NCI-H187 (cell line): Measurements from ENCODE around the gene WBP2.

ENCODE experiments used
- DNase-seq, 2 experiments: peaks; one replicate each; lab custom pipeline; 2025; lab: John Stamatoyannopoulos, UW

The WBP2 gene

DNA sequence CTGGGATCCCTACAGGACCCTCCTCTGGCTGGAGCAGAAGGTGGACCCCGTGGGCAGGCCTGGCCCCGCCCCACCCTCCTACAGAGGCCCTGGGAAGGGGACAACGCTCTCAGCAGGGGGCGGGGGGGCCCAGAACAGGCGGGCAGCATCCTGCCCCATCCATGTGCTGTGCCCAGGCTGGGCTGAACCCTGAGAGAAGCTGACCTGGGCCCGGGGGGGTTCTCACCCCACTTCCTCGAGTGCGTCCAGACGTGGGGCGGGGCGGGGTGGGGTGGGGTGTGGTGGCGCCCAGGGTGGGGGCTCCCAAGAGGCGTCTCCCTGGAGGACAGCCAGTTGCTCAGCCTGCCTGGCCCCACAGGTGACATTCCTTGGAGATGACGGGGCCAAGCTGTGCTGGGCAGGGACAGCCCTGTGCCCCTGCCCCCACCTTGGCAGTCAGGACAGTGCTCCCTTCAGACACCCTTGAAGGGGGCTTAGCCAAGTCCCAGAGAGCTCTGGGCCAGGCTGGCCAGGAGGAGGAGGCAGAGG, 10.5 kb downstream of the WBP2 start:
- DNase-seq = no peak

DNA sequence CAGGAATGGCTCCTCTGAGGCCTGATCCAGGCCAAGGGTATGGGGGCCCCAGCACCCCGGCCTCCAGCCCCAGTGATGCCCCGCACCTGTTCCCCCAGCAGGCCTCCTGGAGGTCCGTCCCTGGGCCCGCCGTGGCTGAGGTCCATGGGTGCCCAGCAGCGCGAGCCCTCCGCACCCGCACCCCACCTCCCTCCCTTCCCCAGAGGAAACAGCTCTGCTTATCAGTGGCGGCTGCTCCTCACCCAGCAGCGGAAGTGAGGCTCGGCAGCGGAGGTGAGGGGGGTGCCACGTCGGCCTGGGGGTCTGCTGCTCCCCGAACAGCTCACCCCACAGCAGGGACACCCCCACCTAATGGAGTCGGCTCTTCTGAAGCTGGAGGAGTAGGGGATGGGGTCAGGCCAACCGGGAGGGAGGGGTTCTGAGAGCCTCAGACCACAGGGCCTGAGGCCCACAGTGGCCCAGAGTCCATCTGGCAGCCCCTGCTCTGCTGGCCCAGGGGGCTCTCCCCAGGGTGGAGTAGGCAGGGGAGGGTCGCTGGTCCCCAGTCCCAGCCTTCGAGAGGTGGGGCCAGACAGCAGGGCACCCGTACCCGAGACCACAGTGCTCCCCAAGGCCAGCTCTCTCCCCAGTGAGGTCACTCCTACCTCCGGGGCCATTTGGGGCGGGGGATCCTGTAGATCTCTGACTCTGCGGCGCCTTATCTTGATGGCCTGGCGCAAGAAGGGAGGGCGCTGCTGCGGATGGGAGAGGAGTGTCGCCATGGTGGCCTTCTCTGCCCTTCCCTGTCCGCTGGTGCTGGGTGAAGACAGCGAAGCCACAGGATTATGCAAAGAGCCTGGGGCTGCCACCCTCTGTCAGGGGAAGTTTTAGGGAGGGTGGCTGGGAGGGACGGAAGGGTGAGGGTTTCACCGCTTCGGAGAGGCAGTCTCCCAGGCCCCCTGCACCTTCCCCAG, 11.3 kb downstream of the WBP2 start, which contains the start of gene UNC13D:
Gene UNC13D, minus strand, starts transcription at position 828 of the 953 bp plus-strand sequence. Its CDS starts 67 bp downstream, at position 761.
- DNase-seq = no peak

DNA sequence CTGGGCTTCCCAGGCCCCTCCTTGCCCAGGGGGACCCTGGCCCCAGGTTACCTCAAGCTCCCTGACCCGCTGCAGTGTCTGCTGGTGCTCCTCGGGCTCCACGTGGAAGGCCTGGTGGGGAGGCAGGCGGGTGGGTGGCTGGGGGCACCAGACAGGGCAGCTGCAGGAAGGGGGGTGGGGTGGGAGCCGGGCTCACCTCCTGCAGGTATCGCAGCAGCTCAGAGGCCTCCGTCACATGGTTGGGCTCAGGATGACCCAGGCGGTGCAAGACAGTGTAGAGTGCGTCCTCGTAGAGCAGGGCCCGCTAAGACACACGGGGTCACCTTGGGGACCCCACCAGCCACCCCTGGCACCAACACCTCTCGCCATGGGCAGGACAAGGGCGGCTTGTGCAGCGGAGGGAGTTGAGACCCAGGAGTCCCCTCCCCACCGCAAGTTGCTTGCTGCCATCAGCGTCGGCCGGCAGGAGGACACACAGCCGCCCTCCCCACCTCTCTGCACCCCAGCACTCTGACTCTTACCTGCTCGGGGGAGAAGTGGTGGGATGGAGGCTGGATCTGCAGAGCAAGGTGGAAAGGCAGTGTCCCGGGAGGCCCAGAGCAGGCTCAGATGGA, 12.1 kb downstream of the WBP2 start:
- no peak for DNase-seq

DNA sequence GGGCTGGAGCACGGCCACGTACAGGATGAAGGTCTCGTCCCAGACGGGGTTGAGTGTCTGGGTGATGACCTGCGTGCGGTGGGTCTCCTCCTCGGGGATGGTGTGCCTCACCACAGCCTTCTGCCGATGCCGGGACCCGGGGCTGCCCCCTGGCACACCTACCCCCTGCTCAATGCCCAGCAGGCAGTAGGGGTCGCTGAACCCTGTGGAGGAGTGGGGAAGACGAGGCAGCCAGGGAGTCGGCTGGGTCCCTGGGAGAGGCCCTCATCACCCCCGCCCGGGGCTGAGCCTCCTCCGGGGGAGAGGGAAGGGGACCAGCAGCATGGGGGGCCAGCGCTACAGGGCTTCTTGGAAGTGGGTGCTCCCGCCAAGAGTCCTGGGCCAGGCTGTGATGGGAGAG, 12.7 kb downstream of the WBP2 start:
- no peak for DNase-seq

DNA sequence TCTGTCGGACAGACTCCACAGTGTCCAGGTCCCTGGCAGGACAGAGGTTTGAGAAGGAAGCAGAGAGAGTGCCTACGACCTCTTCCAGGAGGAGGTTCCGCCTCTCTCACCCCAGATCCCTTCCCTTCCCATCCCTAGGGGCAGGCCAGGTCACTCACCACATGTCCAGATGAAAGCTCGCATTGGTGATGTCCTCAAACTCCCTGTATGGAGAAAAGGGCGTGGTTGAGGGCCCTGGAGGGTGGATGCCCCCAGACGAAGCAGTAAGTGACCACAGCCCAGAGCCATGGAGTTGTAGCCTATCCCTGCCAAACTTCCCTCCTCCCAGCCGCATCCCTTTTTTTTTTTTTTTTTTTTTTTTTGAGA, 14.4 kb downstream of the WBP2 start:
- DNase-seq = no peak

DNA sequence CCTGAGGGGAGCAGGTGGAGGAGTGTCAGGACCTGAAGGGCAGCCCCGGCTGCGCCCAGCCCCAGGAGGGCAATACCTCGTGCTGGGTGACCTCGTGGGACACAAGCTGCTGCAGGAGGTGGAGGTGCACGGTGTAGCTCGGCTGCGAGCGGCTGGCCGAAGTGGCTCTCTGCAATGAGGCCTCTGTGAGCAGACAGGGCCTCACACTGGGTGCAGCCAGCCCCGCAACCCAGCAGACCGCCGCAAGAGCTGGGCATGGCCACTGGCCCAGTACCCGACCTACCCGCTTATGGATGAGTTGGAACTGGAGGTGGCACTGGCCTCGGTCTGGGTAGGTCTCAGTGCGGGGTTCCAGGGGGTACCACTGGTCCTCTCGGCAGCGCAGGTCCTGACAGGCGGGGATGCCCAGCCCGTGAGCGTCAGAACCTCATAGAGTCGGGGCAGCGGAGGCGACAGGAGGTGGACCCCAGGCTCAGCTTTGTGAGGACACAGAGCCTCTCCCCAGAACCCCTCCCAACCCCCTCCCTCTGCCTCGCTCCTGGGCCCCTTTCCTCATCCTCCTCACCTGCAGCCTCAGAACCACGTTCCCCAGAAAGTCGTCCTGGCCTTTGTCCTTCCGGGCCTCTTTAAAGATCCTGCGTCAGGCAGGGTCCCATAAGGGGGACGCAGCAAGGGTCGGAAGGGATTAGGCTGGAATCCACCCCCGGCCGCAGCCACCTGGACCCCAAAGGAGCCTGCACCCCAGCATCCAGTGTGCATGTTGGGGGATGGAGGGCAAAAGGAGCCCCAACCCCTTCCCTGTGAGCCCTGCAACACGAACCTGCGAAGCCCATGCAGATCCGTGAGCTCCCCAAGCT, 15.0 kb downstream of the WBP2 start:
- no peak for DNase-seq

DNA sequence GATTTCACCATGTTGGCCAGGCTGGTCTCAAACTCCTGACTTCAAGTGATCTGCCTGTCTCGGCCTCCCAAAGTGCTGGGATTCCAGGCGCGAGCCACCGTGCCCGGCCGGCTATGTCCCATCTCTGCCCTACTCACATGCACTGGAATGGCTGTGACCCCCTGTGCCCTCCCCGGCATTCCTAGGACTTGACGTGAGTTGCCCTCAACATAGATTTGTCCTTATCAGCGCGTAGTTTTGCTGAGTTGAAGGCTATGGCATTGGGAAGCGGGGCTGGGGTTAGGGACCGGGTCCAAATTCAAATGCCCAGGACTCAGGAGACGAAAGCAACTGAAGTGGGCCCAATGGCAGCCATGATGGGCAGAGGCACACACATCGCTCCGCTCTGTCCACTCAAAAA, 16.7 kb downstream of the WBP2 start:
- DNase-seq = no peak

DNA sequence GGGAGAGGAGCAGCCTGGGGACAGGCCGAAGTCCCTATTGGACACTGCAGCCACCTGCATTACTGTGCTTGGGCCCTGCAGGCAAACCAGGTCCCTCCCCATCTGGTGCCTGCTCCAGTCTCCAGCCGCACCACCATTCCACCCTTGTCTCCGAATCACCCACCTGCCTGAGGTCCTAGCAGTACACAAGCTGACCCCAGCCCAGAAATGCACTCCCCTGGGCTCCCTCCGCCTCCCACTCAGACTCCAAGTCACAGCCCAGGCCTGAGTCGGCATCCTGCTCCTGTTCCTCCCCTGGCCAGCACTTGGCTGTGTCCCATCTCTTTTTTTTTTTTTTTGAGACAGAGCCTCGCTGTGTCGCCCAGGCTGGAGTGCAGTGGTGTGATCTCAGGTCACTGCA, 17.2 kb downstream of the WBP2 start:
- DNase-seq = no peak

DNA sequence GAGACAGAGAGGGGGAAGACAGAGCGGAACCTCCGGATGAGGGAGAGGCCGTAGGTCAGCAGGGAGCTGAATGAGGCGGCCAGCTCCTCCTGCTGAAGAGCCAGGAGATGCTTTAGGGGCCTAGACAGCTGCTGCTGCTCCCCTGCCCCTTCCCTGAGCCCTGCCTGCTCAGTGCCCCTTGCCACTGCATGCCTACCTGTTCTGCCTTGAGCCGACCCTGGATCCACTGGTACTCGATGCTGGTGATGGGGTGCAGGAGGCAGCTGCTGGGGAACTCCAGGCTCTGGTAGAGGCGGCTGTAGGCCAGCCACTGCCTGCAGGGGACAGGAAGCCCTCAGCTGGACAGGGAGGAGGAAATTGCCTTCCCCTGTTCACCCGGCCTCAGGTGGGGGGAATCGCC, 18.5 kb downstream of the WBP2 start:
- no peak for DNase-seq

DNA sequence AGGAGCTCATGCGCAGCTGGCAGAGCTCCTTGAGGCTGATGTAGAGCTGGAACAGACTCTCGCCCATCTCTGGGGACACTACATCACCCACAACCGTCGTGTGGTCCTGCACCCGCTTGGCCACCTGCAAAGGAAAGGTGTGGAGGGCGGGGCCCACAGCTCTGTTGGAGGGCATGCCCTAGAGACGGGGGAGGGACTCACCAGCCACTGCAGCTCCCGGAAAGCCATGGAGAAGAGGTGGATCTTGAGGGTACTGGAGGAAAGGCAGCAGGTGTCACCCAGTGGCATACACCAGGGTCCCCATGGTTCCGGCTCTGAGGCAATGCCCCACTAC, 19.5 kb downstream of the WBP2 start:
- DNase-seq = no peak

DNA sequence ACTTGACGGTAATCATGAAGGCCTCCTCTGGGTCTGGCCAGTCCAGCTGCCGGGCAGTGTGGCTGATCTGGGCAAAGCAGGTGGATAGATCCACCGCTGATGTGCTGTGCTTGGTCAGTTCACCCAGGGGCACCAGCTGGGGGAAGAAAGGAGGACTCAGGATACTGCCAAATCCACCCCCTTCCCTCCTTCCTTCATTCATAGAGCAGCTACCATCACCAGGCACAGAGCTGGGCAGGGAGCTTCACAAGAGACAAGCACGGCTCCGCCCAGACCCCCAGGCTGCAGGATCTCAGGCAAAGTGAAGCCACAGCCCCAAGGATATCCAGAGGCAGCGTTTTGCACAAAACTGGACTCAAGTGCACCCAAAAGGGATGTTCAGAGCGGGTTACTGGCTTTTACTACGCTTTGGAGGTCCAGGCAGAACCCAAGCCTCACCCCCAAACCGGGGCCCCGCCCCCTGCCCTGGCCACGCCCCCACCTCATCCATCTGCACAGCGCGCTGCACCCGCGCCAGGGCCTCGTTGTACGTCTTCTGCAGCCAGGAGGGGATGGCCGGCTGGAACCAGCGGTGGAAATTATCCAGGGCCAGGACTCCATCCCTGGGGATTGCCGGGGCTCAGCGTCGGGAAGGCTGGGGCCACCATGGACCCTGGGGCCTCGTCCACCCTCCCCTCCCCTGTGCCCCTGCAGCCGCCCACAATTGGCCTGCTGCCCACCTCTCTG, 20.0 kb downstream of the WBP2 start:
- no peak for DNase-seq

DNA sequence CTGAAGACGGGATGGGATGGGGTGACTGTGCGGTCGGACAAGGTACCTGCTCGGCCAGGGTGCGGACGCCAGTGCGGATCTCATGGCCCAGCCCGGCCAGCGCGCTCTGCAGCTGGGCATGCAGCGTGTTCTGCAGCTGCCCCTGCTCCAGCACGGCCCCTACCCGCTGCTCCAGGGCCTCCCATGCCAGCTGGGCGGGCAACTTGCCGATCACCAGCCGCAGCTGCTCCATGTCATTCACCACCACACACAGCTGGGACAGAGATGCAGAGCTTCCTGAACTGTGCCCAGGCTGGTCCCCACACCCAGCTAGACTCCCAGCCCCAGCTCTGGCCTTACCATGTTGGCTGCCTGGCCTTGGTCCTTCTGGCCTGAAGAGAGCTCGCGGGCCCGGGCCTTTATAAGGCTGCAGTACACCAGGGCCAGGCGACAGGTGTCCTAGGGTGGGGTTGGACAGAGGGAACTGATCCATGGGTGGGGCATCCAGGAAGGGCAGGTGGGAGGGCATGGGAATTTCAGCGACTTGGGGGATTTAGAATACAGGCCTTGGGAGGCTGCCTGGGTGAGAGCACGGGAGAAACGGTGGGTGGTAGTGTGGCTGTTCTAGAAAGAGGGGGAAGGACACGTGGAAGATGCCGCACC, 20.7 kb downstream of the WBP2 start:
- DNase-seq = no peak

DNA sequence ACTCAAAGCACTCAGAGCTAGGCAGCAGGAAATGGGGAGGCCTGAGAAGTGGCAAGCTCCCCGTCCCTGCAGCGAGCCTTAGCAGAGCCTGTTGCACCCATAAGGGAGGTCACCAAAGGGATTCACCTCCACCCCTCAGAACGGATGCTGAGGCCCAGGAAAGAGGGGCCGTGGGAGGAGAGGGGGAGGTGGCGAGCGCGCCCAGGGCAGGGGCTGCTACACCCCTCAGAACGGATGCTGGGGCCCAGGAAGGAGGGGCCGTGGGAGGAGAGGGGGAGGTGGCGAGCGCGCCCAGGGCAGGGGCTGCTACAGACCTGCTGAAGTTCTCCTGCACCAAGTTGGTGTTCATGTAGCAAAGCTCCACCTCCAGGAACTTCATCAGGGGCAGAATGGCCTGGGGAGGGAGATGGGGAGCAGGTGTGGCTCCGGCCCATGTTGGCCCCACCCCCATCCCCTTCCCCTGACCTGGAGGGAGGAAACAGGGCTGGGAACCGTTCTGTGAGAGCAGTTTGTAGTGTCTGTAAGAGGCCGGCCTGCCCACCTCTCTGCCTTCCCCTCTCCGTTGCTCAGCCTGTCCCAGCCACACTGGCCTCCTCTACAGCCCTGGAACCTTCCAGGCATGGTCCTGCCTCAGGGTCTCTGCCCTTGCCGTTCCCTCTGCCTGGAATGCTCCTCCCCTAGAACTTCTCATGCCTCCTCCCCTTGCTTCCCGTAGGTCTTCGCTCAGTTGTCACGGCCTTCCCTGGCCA, 22.3 kb downstream of the WBP2 start:
- DNase-seq = no peak

DNA sequence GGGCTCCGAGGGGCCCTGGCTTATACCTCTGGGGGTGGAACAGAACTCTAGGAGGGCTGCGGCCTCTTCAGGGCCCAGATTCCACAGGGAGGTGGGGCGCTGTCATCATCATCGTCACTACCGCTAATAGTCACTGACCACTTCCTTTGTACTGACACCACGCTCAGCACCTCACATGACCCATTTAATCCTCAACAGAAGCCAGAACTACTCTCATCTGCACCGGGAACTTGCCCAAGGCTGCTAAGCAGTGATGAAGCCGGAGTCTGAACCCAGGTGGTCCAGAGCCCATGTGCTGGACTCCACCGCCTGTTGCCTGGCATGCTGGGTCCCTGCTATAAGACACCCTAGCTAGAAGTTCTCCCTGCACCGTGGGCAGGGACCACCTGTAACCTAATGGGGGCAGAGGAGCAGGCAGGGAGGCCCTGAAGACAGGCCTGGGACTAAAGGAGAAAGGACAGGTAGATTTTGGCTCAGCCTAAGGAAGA, 22.9 kb downstream of the WBP2 start:
- no peak for DNase-seq

DNA sequence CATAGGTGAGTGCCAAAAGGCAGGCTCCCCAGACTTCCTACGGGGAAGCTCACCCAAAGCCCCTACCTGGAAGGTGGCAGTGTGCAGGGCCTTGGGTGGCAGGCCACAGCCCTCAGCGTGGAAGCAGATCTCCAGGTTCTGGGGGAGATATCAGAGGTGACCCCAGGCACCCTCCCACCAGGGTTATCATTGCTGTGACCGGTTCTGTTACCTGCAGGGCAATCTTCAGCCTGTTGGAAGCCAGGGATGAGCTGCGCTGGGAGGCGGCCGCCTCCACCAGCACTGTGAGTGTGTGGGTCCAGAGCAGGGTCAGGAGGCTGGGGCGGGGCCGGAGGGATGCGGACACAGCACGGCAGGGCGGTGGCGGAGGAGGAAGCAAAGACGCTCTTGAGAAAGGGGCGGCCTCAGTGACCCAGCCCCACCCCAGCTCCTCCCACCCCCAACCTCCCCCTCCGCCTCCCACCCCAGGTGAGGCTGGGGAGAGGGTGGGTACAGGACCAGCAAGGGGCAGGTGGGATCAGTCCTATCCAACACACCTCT, 24.0 kb downstream of the WBP2 start:
- DNase-seq = no peak

DNA sequence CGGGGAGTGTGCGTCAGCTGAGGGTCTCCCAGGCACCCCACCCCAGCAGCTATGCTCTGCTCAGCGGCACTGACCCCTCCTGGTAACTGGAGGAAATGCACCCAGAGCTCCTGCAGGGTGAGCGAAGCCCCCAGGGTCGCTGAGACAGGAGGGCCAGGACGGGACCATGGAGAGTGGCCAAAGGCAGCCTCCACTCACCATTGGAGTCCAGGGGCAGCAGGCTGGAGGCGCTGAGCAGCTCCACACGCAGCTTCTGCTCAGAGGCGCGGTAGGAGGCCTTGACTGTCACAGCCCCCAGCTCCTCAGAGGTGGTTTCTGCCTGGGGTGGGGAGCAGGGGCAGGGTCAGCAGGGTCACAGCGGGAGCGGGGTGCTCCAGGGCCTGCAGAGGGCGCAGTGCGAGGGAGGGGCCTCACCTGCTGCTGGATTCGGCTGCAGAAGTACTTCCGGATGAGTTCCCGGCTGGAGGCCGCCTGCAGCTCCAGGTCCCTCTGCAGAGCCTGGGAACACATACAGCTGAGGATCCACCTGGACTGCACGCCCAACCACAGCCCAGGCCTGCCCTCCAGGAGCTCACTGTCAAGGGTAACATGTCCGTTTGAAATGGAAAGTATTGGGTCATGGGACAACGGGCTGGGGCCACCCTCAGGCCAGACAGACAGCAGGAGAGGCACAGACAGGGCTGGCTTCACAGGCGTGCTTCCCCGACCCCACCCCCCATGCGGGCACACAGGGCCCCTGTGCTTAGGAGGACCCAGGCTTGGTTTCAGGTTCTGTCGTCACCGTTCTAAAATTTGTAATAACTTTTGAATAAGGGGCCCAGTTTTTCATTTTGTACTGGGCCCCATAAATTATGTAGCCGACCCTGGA, 24.7 kb downstream of the WBP2 start:
- DNase-seq = no peak

DNA sequence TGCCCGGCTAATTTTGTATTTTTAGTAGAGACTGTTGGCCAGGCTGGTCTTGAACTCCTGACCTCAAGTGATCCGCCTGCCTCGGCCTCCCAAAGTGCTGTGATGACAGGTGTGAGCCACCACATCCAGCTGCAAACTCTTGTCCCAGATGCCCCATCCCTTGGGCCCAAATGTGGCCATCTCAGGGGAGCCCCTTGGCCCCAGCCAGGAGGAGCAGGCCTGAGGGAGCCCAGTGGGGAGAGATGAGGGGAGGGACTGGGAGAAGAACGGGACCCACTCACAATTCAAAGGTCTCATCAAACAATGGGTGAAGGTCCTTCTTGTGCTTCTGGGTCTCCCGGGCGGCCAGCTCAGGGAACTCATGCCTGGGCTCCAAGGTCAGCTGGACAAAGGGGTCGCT, 25.4 kb downstream of the WBP2 start:
- no peak for DNase-seq

DNA sequence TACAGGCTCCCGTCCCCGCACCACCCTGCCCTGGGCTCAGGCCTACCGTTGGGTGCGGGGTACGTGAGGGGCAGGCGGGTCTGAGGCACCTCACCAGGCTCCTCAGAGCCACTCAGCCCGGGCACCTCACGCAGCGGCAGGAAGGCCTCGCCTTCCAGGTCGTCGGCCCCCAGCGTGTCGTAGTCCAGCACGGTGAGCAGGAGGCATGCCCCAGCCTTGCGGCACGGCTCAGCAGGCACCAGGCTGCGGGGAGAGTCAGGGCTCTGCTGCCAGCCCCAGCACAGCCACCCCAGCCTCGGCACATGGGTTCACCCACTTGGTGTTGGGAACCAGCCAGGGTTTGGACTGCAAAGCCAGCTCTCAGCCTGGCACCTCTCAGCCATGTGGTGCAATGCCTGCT, 26.4 kb downstream of the WBP2 start:
- DNase-seq = no peak

DNA sequence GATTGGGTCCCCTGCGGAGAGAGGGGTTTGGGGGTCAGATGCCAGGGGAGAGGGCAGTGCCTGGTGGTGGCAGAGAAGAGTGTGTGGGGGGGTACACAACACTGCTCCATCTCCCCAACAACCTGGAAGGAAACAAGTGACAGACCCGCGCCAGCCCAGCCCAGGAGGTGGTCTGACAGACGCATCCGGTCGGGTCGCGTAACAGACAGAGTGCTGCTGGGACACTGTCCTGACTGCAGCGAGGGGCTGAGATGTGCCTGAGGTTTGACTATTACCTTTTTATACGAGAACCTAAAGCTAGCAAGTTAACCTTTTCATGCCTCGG, 27.1 kb downstream of the WBP2 start:
- DNase-seq = no peak
